Activated CD8-positive, alpha-beta memory T cell treated with anti-CD3 and anti-CD28 coated beads, Interleukin-2, amount 50 U/mL, for 24 hours (primary cell): Measurements from ENCODE around the gene ECE1.
"Not testable (repeated sequence)": the region's sequence is repeated elsewhere in the genome, so short reads cannot be mapped to it uniquely, and the experiment has no call there.

ENCODE experiments used
- DNase-seq: peaks from one replicate; pipeline ENCODE4 v3.0.0-alpha.2; 2020; ENCODE audit errors: extremely low read depth

ECE1 gene

GRCh38 chr1:21291964-21292363 lies 1.7 kb upstream of the ECE1 start:
- no peak for DNase-seq

GRCh38 chr1:21291184-21291583 lies 921 bp upstream of the ECE1 start:
- no peak for DNase-seq

- no peak for DNase-seq
Measured at GRCh38 chr1:21290546-21290944, 282 bp upstream of the ECE1 start.

- DNase-seq = no peak
Measured at GRCh38 chr1:21289127-21289526, 1.1 kb downstream of the ECE1 start.

GRCh38 chr1:21287905-21288514 lies 2.3 kb downstream of the ECE1 start:
- DNase-seq = no peak

GRCh38 chr1:21285386-21285785 lies 4.9 kb downstream of the ECE1 start:
- DNase-seq = not testable (repeated sequence)

- DNase-seq = no peak
Measured at GRCh38 chr1:21285055-21285372, 5.2 kb downstream of the ECE1 start.

- DNase-seq = no peak
Measured at GRCh38 chr1:21284206-21285054, 5.8 kb downstream of the ECE1 start.

- DNase-seq = no peak
Measured at GRCh38 chr1:21283524-21283923, 6.7 kb downstream of the ECE1 start.

GRCh38 chr1:21282020-21282419 lies 8.2 kb downstream of the ECE1 start:
- not testable (repeated sequence) for DNase-seq

- no peak for DNase-seq
Measured at GRCh38 chr1:21280482-21280881, 9.8 kb downstream of the ECE1 start.

GRCh38 chr1:21280011-21280471 lies 10.2 kb downstream of the ECE1 start:
- no peak for DNase-seq

GRCh38 chr1:21278860-21279845 lies 11.1 kb downstream of the ECE1 start:
- DNase-seq = no peak

GRCh38 chr1:21278208-21278859 lies 11.9 kb downstream of the ECE1 start:
- DNase-seq = no peak

GRCh38 chr1:21277180-21277579 lies 13.1 kb downstream of the ECE1 start:
- DNase-seq = no peak

- DNase-seq = no peak
Measured at GRCh38 chr1:21272540-21272939, 17.7 kb downstream of the ECE1 start.

- DNase-seq = no peak
Measured at GRCh38 chr1:21271550-21271949, 18.7 kb downstream of the ECE1 start.

- DNase-seq = peak; percentile 66
Measured at GRCh38 chr1:21270086-21270689, 20.1 kb downstream of the ECE1 start.

- no peak for DNase-seq
Measured at GRCh38 chr1:21269461-21270085, 20.7 kb downstream of the ECE1 start.

- no peak for DNase-seq
Measured at GRCh38 chr1:21268281-21269239, 21.7 kb downstream of the ECE1 start.
